Type B pancreatic cell (in vitro differentiated cells): ENCODE data around the gene LDB3. TPM values are rescaled to one million over a fixed set of nuclear protein-coding genes. Genes with fewer than 3 reads are reported as not detected.

Source experiments
- DNase-seq: peaks from one replicate; pipeline ENCODE4 v3.0.0; 2021; ENCODE audit warnings: mixed read lengths; ENCODE audit not compliant: unreplicated experiment; ENCODE audit errors: extremely low spot score
- H3K27ac Mint-ChIP-seq: 2 replicates; pipeline ENCODE4 v1.8.0; 2021; ENCODE audit warnings: mild to moderate bottlenecking, mixed read lengths
- H3K27me3 Mint-ChIP-seq: 2 replicates; pipeline ENCODE4 v1.8.0; 2021; ENCODE audit warnings: mixed read lengths
- H3K36me3 Mint-ChIP-seq: 2 replicates; pipeline ENCODE4 v1.8.0; 2021; ENCODE audit warnings: mixed read lengths
- H3K4me1 Mint-ChIP-seq: one replicate; pipeline ENCODE4 v1.8.0; 2021; ENCODE audit warnings: mixed read lengths; ENCODE audit not compliant: unreplicated experiment
- H3K4me3 Mint-ChIP-seq: 2 replicates; pipeline ENCODE4 v1.8.0; 2021; ENCODE audit warnings: mild to moderate bottlenecking, mixed read lengths
- H3K9me3 Mint-ChIP-seq: 2 replicates; pipeline ENCODE4 v1.8.0; 2021; ENCODE audit warnings: mixed read lengths
- CTCF ChIP-seq: fragments of 200-600 bp; sonication (generic); conservative IDR thresholded peaks from 2 replicates; pipeline ENCODE4 v1.5.0; 2021; ENCODE audit warnings: antibody characterized with exemption, mild to moderate bottlenecking
- total RNA-seq: library from RNA; stranded (reverse); gene quantifications from 2 replicates; pipeline ENCODE4 v1.2.1, GENCODE V29; 2021; ENCODE audit warnings: low replicate concordance

The LDB3 gene
- total RNA-seq, 1 donor from 2014 or later: 0.85 TPM

- TF ChIP-seq CTCF: peak; percentile 38
- H3K27ac Mint-ChIP-seq: no peak overlapping the region
- peaks cover 36% of the 10 kb centered on the region for H3K27me3 Mint-ChIP-seq
- H3K9me3 Mint-ChIP-seq: no peaks in the 10 kb centered on the region
- H3K36me3 Mint-ChIP-seq: no peaks in the 10 kb centered on the region
- H3K4me3 Mint-ChIP-seq: no peak overlapping the region
- H3K4me1 Mint-ChIP-seq: peaks cover 11% of the 10 kb centered on the region
- no peak for DNase-seq
These were observed 35.4 kb upstream of the LDB3 start for GRCh38 chr10:86632951-86633350.

GRCh38 chr10:86635402-86635801 is 32.9 kb upstream of the LDB3 start:
- H3K4me3 Mint-ChIP-seq: no peak overlapping the region
- TF ChIP-seq CTCF: no peak
- peaks cover 38% of the 10 kb centered on the region for H3K27me3 Mint-ChIP-seq
- no peaks in the 10 kb centered on the region for H3K9me3 Mint-ChIP-seq
- DNase-seq: no peak
- H3K27ac Mint-ChIP-seq: no peak overlapping the region
- H3K4me1 Mint-ChIP-seq: peaks cover 11% of the 10 kb centered on the region
- no peaks in the 10 kb centered on the region for H3K36me3 Mint-ChIP-seq

GRCh38 chr10:86636311-86636710 is 32.0 kb upstream of the LDB3 start:
- no peak for TF ChIP-seq CTCF
- DNase-seq: no peak
- Mint-ChIP-seq H3K9me3 (no peaks in the 10 kb centered on the region), H3K4me3 (no peak overlapping the region), H3K27ac (no peak overlapping the region), H3K4me1 (peaks cover 11% of the 10 kb centered on the region), H3K27me3 (peaks cover 34% of the 10 kb centered on the region), H3K36me3 (no peaks in the 10 kb centered on the region)

- no peak overlapping the region for H3K27ac Mint-ChIP-seq
- peaks cover 11% of the 10 kb centered on the region for H3K27me3 Mint-ChIP-seq
- H3K9me3 Mint-ChIP-seq: no peaks in the 10 kb centered on the region
- no peak for DNase-seq
- peak overlapping the region; percentile 25 for H3K4me3 Mint-ChIP-seq
- H3K4me1 Mint-ChIP-seq: peaks cover 21% of the 10 kb centered on the region
- H3K36me3 Mint-ChIP-seq: no peaks in the 10 kb centered on the region
- no peak for TF ChIP-seq CTCF
These were observed 26.3 kb upstream of the LDB3 start for GRCh38 chr10:86642021-86642420.

- DNase-seq: no peak
- Mint-ChIP-seq H3K4me1 (peaks cover 23% of the 10 kb centered on the region), H3K9me3 (no peaks in the 10 kb centered on the region), H3K27me3 (peaks cover 11% of the 10 kb centered on the region), H3K36me3 (no peaks in the 10 kb centered on the region), H3K4me3 (no peak overlapping the region), H3K27ac (no peak overlapping the region)
- no peak for TF ChIP-seq CTCF
These were observed 25.8 kb upstream of the LDB3 start for GRCh38 chr10:86642499-86642898.
